ENCODE data around the gene MAOB. TPM values are rescaled to one million over a fixed set of nuclear protein-coding genes. Genes with fewer than 3 reads are reported as not detected.

MAOB gene
- total RNA-seq, 6 donors from 2014 or later, result 1.0 to 34.1 (median 13.0) TPM

DNA sequence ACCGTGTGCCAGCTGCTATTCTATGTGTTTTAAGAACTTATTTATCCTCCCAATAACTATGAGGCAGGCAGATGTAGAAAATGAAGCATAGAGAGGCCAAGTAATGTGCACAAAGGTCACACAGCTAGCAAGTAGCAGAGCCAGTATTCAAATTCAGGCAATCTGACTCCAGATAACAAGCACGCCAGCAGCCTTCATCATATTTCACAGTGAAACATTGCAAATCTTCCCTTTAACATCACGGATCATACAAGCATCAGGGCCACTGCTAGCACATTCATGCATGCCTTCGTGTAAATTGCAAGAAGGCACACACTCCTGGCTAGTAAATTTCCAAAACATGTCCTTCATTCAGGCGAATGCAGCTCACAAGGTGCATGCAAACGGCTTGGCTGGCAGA, 33.1 kb downstream of the MAOB start:
- WGBS, 2 donors, result 73 to 81% methylated on average over 2 to 6 of the region's 6 CpGs
- TF ChIP-seq EP300 (IDR thresholded peaks at IDR 0.05) (no peak), POLR2A (IDR thresholded peaks at IDR 0.05) (no peak), POLR2AphosphoS5 (IDR thresholded peaks at IDR 0.05) (no peak)
- TF ChIP-seq, protein P1, sequence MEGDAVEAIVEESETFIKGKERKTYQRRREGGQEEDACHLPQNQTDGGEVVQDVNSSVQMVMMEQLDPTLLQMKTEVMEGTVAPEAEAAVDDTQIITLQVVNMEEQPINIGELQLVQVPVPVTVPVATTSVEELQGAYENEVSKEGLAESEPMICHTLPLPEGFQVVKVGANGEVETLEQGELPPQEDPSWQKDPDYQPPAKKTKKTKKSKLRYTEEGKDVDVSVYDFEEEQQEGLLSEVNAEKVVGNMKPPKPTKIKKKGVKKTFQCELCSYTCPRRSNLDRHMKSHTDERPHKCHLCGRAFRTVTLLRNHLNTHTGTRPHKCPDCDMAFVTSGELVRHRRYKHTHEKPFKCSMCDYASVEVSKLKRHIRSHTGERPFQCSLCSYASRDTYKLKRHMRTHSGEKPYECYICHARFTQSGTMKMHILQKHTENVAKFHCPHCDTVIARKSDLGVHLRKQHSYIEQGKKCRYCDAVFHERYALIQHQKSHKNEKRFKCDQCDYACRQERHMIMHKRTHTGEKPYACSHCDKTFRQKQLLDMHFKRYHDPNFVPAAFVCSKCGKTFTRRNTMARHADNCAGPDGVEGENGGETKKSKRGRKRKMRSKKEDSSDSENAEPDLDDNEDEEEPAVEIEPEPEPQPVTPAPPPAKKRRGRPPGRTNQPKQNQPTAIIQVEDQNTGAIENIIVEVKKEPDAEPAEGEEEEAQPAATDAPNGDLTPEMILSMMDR (IDR thresholded peaks at IDR 0.05), result no peak
- no peaks in the 10 kb centered on the region for H3K27me3 ChIP-seq
- DNase-seq, result no peak
- no peaks in the 10 kb centered on the region for H3K9me3 ChIP-seq
- H3K27ac ChIP-seq, result no peak overlapping the region
- H3K4me3 ChIP-seq, result no peak overlapping the region
- H3K4me1 ChIP-seq, result no peaks in the 10 kb centered on the region
- no peaks in the 10 kb centered on the region for H3K36me3 ChIP-seq
- no peak for ATAC-seq (ENCODE audit: low FRiP score in 2 of 2)

DNA sequence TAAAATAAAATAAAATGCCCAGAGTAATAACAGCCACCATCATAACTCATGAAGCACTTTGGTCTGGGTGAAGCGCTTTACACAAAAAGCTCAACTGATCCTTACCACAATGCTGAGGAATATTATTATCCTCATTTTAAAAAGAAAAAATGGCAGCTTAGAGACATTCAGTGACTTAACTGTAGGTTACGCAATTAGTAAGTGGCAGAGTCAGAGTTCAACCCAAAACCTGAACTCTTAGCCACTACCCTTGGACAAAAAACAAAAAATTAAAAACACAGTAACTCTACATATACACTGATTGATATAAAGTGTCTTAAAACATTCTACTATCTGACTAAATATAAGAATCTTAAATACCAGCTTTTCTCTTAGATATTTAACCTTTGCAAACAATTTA, 34.9 kb downstream of the MAOB start:
- TF ChIP-seq EP300 (IDR thresholded peaks at IDR 0.05) (no peak), POLR2AphosphoS5 (IDR thresholded peaks at IDR 0.05) (no peak), POLR2A (IDR thresholded peaks at IDR 0.05) (no peak)
- TF ChIP-seq, protein P1 (IDR thresholded peaks at IDR 0.05), result no peak
- H3K27ac ChIP-seq, result no peak overlapping the region
- DNase-seq (no peak), ATAC-seq (ENCODE audit: low FRiP score in 2 of 2) (no peak)
- no peaks in the 10 kb centered on the region for H3K27me3 ChIP-seq
- no peaks in the 10 kb centered on the region for H3K4me1 ChIP-seq
- no peaks in the 10 kb centered on the region for H3K9me3 ChIP-seq
- H3K36me3 ChIP-seq, result no peaks in the 10 kb centered on the region
- no peak overlapping the region for H3K4me3 ChIP-seq
- 86 to 96% methylated on average over 2 of the region's 2 CpGs for WGBS, 2 donors

DNA sequence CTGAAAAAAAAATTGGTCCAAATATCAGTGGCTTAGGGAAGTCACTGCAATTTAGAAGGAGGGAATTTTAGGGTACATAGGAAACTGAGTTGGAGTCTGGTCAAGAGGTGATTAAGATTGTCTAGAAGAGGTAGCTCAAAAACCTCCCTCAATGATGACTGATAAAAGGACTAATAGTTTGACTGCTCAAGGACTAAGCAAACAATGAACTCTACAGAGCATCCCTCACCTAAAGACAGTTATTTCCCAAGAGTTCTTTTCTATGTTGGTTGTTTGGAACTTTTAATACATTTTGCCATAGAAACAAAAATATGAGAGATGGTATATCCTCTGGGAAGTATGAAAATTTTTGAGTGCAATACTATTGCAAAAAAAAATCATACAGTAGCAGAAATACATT, 35.7 kb downstream of the MAOB start:
- no peak for DNase-seq
- H3K27ac ChIP-seq, result no peak overlapping the region
- H3K27me3 ChIP-seq, result no peaks in the 10 kb centered on the region
- no peaks in the 10 kb centered on the region for H3K9me3 ChIP-seq
- H3K4me1 ChIP-seq, result no peaks in the 10 kb centered on the region
- H3K4me3 ChIP-seq, result no peak overlapping the region
- H3K36me3 ChIP-seq, result no peaks in the 10 kb centered on the region
- ATAC-seq (ENCODE audit: low FRiP score in 2 of 2), result no peak
- no peak for TF ChIP-seq POLR2A (IDR thresholded peaks at IDR 0.05)
- TF ChIP-seq EP300 (IDR thresholded peaks at IDR 0.05), result no peak
- no peak for TF ChIP-seq POLR2AphosphoS5 (IDR thresholded peaks at IDR 0.05)
- TF ChIP-seq, protein P1 (IDR thresholded peaks at IDR 0.05), result no peak

DNA sequence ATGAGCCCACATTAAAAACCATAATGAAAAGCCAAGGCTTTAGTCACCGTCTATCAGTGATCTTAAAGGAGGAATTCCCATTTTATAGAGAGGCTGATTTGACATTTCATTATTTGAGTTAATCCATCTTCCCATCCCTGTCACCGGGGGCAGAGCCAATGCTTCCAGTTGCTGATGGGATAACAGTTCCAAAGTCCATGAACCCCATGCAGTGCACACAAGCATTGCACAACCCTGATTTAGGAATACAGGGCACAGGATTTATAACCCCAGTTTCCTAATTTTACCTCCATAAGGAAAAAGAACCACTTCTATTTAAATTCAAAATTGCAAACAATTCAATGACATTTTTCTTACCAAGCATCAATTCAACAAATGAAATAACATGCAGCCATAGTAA, 36.5 kb downstream of the MAOB start:
- H3K36me3 ChIP-seq, result no peaks in the 10 kb centered on the region
- H3K4me3 ChIP-seq, result no peak overlapping the region
- no peaks in the 10 kb centered on the region for H3K9me3 ChIP-seq
- DNase-seq, result no peak
- H3K27me3 ChIP-seq, result no peaks in the 10 kb centered on the region
- WGBS, 2 donors, result 83 to 89% methylated on average over 2 of the region's 2 CpGs
- TF ChIP-seq POLR2A (IDR thresholded peaks at IDR 0.05), result no peak
- no peak for TF ChIP-seq POLR2AphosphoS5 (IDR thresholded peaks at IDR 0.05)
- TF ChIP-seq, protein P1 (IDR thresholded peaks at IDR 0.05), result no peak
- TF ChIP-seq EP300 (IDR thresholded peaks at IDR 0.05), result no peak
- H3K27ac ChIP-seq, result no peak overlapping the region
- ATAC-seq (ENCODE audit: low FRiP score in 2 of 2), result no peak
- no peaks in the 10 kb centered on the region for H3K4me1 ChIP-seq

DNA sequence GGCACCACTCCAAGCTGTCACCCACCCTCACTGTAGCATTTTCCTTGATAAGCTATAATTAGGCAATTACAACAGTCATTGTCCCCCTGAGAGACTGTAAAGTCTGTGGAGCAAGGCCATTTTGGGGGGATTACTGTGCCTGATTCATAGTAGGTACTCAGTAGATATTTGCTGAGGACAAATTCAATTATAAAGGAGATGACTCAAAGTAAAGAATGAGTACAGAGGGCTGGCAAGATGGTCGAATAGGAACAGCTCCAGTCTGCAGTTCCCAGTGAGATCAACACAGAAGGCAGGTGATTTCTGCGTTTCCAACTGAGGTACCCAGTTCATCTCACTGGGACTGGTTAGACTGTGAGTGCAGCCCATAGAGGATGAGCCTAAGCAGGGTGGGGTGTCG, 42.0 kb downstream of the MAOB start:
- WGBS, 2 donors, result 71 to 74% methylated on average over 1 to 3 of the region's 3 CpGs
- TF ChIP-seq EP300 (IDR thresholded peaks at IDR 0.05), result no peak
- no peak for TF ChIP-seq POLR2AphosphoS5 (IDR thresholded peaks at IDR 0.05)
- no peak for TF ChIP-seq POLR2A (IDR thresholded peaks at IDR 0.05)
- TF ChIP-seq, protein P1 (IDR thresholded peaks at IDR 0.05), result no peak
- no peak overlapping the region for H3K27ac ChIP-seq

More for the DNA sequence above, 42.0 kb downstream of the MAOB start:
- Histone ChIP-seq H3K4me3 (no peak overlapping the region), H3K4me1 (peaks cover 0 to 3% (median 0%) of the 10 kb centered on the region in 4 donors), H3K9me3 (no peaks in the 10 kb centered on the region), H3K27me3 (no peaks in the 10 kb centered on the region), H3K36me3 (no peaks in the 10 kb centered on the region)
- ATAC-seq (ENCODE audit: low FRiP score in 2 of 2), result no peak
- no peak for DNase-seq

Data from upper lobe of left lung (tissue), 6 donors.